ENCODE data around the gene HPGDS. TPM values are rescaled to one million over a fixed set of nuclear protein-coding genes. Genes with fewer than 3 reads are reported as not detected.
A peak's percentile ranks its signal among the peaks of the same experiment; 100 is the strongest.
"Not testable (repeated sequence)": the region's sequence is repeated elsewhere in the genome, so short reads cannot be mapped to it uniquely, and the experiment has no call there.

The HPGDS gene
- total RNA-seq, 2 donors from 2014 or later, result 0.63 TPM; not detected in 1

DNA sequence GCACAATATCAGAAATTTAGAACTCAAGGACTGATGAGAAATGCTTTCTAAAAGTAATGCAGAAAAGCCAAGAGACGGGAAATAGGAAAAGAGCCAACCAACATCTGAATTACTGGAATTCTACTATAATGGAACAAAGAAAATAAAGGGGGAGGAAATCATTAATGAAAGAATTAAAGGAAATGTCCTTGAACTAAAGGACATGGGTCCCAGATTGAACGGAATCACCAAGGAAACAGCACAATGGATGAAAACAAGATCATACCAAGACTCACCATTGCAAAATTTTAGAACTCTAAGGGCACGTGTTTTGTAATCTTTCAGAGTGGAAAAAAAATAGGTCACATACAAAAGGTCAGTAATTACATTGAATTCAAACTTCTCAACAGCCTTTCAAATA, 35.9 kb downstream of the HPGDS start:
- no peak overlapping the region for H3K4me3 ChIP-seq
- H3K27me3 ChIP-seq, result no peaks in the 10 kb centered on the region
- DNase-seq (ENCODE audit: low spot score), result no peak
- H3K36me3 ChIP-seq, result no peaks in the 10 kb centered on the region
- H3K4me1 ChIP-seq, result peaks cover 0 to 6% of the 10 kb centered on the region in 2 donors
- no peaks in the 10 kb centered on the region for H3K9me3 ChIP-seq
- H3K27ac ChIP-seq, result no peak overlapping the region
- TF ChIP-seq, protein P1, sequence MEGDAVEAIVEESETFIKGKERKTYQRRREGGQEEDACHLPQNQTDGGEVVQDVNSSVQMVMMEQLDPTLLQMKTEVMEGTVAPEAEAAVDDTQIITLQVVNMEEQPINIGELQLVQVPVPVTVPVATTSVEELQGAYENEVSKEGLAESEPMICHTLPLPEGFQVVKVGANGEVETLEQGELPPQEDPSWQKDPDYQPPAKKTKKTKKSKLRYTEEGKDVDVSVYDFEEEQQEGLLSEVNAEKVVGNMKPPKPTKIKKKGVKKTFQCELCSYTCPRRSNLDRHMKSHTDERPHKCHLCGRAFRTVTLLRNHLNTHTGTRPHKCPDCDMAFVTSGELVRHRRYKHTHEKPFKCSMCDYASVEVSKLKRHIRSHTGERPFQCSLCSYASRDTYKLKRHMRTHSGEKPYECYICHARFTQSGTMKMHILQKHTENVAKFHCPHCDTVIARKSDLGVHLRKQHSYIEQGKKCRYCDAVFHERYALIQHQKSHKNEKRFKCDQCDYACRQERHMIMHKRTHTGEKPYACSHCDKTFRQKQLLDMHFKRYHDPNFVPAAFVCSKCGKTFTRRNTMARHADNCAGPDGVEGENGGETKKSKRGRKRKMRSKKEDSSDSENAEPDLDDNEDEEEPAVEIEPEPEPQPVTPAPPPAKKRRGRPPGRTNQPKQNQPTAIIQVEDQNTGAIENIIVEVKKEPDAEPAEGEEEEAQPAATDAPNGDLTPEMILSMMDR (IDR thresholded peaks at IDR 0.05), result no peak

DNA sequence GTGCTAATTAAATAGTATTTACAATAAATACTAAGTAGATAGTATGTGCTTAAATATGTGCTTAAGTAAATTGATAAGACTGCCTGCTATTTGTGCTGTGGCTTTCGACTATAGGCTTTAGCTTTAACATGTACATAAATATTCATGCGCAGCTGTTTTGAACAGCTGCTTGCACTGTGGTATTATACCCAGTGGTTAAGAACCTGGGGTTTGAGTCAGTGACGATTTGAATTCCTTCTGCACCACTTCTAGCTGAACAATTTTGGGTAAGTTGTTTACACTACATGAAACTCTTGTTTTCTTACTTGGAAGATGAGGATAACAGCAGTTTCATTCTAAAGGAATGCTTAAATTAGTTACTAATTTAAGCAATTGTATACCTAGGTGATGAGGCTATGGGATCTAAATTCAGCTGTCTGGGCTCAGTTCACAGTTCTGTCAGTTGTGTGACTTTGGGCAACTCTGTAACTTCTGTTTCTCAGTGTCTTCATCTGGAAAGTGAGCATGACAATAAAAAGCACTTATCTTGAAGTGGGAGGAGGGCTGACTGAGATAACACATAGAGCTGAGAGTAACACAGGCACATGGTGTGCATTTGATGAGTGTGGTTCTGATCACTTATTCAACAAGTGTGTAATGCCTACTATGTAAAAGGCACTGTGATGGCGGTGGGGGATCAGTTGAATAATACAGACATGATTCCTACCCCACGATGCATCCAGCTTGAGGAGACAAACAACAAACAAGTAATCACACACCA, 37.0 kb downstream of the HPGDS start:
- Histone ChIP-seq H3K4me3 (no peak overlapping the region), H3K4me1 (peaks cover 0 to 6% of the 10 kb centered on the region in 2 donors), H3K36me3 (no peaks in the 10 kb centered on the region), H3K27ac (no peak overlapping the region), H3K9me3 (no peaks in the 10 kb centered on the region), H3K27me3 (no peaks in the 10 kb centered on the region)
- DNase-seq (ENCODE audit: low spot score), result no peak
- TF ChIP-seq, protein P1 (IDR thresholded peaks at IDR 0.05), result no peak

DNA sequence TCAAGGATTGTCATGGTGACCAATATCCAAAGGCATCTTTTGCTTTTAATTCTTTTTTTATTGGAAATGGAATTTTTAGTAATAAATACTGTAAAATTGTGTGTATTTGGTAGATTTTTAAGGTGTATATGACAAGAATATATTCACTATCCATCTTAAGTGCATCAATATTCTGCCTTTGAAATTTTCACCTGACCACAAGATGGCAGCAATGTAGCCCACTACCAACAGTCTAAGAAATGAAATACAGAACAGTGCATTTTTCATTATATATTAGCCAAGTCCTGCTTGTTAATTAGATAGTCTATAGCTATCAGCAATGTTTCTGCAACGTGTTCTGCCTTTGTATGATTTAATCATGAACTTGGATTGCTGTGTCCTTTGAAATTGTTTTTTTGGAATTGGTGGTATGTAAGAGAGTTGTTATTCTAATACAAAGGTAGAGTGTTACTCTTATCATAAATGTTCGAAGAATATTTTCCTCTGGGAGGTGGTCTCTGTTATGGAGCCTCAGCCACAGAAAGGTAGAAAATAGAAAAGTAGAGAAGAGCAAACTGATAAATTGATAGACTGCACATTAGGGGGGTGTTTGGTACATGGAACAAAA, 38.2 kb downstream of the HPGDS start:
- DNase-seq (ENCODE audit: low spot score), result no peak

DNA sequence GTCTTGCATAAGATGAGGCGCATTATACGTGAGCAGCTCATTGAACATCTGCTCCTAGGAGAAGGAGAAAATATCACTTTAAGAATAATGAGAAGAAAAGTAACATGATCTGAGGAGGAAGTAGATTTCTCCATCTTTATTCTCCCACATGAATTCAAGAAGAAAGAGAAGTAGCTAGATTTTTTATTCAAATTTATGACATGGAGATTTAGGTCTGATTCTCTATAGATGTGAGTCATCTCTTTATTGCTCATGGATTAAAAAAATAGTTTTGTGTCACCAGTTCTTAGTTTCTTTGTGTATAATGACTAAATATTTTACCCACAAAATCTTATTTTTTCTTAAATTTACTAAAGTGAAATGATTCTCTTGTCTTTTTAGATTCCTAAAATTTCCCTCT, 40.4 kb downstream of the HPGDS start:
- Histone ChIP-seq H3K9me3 (no peaks in the 10 kb centered on the region), H3K36me3 (no peaks in the 10 kb centered on the region), H3K27me3 (no peaks in the 10 kb centered on the region), H3K27ac (no peak overlapping the region), H3K4me3 (no peak overlapping the region), H3K4me1 (peaks cover 0 to 6% of the 10 kb centered on the region in 2 donors)
- TF ChIP-seq, protein P1 (IDR thresholded peaks at IDR 0.05), result no peak
- no peak for DNase-seq (ENCODE audit: low spot score)

More for the DNA sequence above, 38.2 kb downstream of the HPGDS start:
- TF ChIP-seq, protein P1 (IDR thresholded peaks at IDR 0.05), result peak; percentile 46 to 67
- Histone ChIP-seq H3K9me3 (no peaks in the 10 kb centered on the region), H3K4me1 (peaks cover 0 to 6% of the 10 kb centered on the region in 2 donors), H3K27me3 (no peaks in the 10 kb centered on the region), H3K27ac (no peak overlapping the region), H3K4me3 (no peak overlapping the region), H3K36me3 (no peaks in the 10 kb centered on the region)

DNA sequence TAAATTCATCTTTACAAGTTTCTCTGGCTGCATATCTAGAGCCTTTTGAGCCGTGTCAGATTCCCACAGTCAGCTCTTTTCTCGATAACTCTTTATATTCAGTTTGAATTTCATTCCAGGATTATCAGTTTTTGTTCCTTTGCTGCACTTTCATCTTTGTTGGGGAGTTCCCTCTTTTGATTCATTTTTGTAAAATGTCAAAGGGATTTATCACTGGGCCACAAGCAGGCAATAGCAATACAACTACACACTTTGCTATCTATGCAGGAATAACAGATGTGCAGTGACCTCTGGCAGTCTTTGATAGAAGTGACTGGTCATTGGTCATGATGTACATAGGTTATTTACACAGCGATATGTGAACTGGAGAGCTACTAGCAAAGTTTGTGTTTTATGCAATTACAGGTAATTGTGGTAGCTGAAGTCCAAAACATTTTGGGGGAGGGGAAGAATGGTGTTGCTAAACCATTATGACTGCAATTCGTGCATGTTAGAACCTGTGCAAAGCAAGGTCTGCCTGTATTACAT, 43.8 kb downstream of the HPGDS start:
- H3K4me3 ChIP-seq, result no peak overlapping the region
- H3K36me3 ChIP-seq, result no peaks in the 10 kb centered on the region
- no peak overlapping the region for H3K27ac ChIP-seq
- TF ChIP-seq, protein P1 (IDR thresholded peaks at IDR 0.05), result no peak
- no peaks in the 10 kb centered on the region for H3K9me3 ChIP-seq
- no peaks in the 10 kb centered on the region for H3K27me3 ChIP-seq
- H3K4me1 ChIP-seq, result no peaks in the 10 kb centered on the region
- no peak for DNase-seq (ENCODE audit: low spot score)

DNA sequence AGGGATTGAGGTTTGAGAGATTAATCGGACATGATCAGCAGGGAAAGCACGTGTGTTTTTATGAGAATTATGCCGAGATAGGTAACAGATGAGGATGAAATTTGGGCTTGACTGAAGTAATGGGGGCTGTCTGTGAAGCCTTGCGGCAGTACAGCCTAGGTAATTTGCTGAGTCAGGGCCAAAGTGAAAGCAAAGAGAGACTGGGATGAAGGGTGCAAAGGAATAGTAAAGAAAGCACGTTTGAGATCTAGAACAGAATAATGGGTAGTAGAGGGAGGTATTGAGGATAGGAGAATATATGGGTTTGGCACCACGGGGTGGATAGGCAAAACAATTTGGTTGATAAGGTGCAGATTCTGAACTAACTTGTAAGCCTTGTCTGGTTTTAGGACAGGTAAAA, 47.2 kb downstream of the HPGDS start:
- not testable (repeated sequence) for H3K4me1 ChIP-seq; H3K27me3 ChIP-seq; H3K36me3 ChIP-seq; H3K9me3 ChIP-seq; H3K27ac ChIP-seq; DNase-seq (ENCODE audit: low spot score); H3K4me3 ChIP-seq

DNA sequence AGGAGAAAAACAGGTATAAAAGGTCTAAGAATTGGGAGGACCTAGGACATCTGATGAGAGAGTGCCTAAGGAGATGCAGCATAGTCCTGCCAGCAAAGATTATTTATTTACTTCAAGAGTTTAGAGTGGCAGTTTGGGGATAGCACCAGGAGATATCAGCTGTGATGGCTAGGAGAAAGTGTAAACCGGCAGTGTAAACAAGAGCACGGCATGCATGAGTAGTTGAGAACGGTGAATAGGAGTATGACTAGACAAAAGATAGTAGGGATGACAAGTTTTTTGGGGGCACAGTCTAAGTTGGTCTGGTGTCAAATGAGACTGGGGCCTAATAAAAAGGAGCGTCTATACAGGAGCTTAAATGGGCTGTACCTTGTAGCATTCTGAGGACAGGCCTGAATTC, 48.7 kb downstream of the HPGDS start:
- H3K36me3 ChIP-seq; H3K4me3 ChIP-seq; H3K9me3 ChIP-seq; H3K27me3 ChIP-seq; DNase-seq (ENCODE audit: low spot score); H3K4me1 ChIP-seq; H3K27ac ChIP-seq: not testable (repeated sequence)

Data from right atrium auricular region (tissue), 2 donors.